Measurements from ENCODE around the gene TFCP2L1.

TFCP2L1 gene

DNA sequence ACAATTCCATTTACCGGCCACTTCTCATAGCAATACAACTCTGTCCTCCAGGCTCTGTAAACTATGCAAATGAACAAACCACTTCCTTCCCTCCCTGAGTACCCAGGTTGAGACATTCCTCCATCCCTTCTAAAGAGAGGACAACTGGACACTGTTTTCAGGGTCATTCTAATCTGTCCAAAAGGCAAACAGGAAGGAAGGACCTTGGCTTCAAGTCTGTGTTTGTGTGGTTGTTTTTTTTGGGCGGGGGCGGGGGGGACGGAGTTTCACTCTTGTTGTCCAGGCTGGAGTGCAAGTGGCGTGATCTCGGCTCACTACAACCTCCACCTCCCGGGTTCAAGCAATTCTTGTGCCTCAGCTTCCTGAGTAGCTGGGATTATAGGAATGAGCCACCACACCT is 3.3 kb downstream of the TFCP2L1 start:
- DNase-seq (ENCODE audit: extremely low read depth, insufficient read length): no peak
- Histone ChIP-seq H3K36me3 (ENCODE audit: control insufficient read depth, insufficient read depth, low read length) (no peaks in the 10 kb centered on the region), H3K4me3 (replicated peaks; ENCODE audit: low read depth, low read length) (no peak overlapping the region), H3K27me3 (replicated peaks; ENCODE audit: control insufficient read depth, insufficient read depth, low read length) (peaks cover 1% of the 10 kb centered on the region)
- no peak for TF ChIP-seq CTCF (IDR thresholded peaks at IDR 0.05; ENCODE audit: insufficient read depth, low read length, poor library complexity, severe bottlenecking)

DNA sequence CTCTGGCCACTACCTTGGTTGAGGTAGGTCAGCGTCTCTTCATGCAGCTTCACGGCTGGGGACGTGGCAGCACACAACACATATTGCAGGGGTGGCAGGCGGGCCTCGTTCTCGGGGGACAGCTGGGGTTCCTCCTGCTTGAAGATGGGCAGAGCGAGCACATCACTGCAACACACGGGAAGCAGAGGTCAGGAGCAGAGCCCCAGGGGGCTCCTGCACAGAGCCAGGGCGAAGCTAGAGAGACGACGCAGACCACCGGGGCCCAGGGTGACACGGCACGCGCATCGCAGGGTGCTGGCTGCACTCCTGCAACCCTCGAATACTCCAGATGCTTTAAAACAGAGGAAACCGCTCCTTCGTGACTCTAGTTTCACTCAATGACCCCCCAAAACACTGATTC is 3.9 kb downstream of the TFCP2L1 start:
- H3K27me3 ChIP-seq (replicated peaks; ENCODE audit: control insufficient read depth, insufficient read depth, low read length): peaks cover 1% of the 10 kb centered on the region
- no peak for DNase-seq (ENCODE audit: extremely low read depth, insufficient read length)
- no peak for TF ChIP-seq CTCF (IDR thresholded peaks at IDR 0.05; ENCODE audit: insufficient read depth, low read length, poor library complexity, severe bottlenecking)
- H3K36me3 ChIP-seq (ENCODE audit: control insufficient read depth, insufficient read depth, low read length): no peaks in the 10 kb centered on the region
- no peak overlapping the region for H3K4me3 ChIP-seq (replicated peaks; ENCODE audit: low read depth, low read length)

- Histone ChIP-seq H3K4me3 (replicated peaks; ENCODE audit: low read depth, low read length) (no peak overlapping the region), H3K36me3 (ENCODE audit: control insufficient read depth, insufficient read depth, low read length) (no peaks in the 10 kb centered on the region), H3K27me3 (replicated peaks; ENCODE audit: control insufficient read depth, insufficient read depth, low read length) (peaks cover 1% of the 10 kb centered on the region)
- no peak for TF ChIP-seq CTCF (IDR thresholded peaks at IDR 0.05; ENCODE audit: insufficient read depth, low read length, poor library complexity, severe bottlenecking)
- no peak for DNase-seq (ENCODE audit: extremely low read depth, insufficient read length)
Observed at GRCh38 chr2:121279476-121280220, 5.4 kb downstream of the TFCP2L1 start.

- H3K4me3 ChIP-seq (replicated peaks; ENCODE audit: low read depth, low read length): no peak overlapping the region
Observed at GRCh38 chr2:121276341-121276740, 8.7 kb downstream of the TFCP2L1 start.

GRCh38 chr2:121273116-121273515 is 11.9 kb downstream of the TFCP2L1 start:
- TF ChIP-seq CTCF (IDR thresholded peaks at IDR 0.05; ENCODE audit: insufficient read depth, low read length, poor library complexity, severe bottlenecking): no peak
- no peak for DNase-seq (ENCODE audit: extremely low read depth, insufficient read length)
- no peaks in the 10 kb centered on the region for H3K27me3 ChIP-seq (replicated peaks; ENCODE audit: control insufficient read depth, insufficient read depth, low read length)
- no peak overlapping the region for H3K4me3 ChIP-seq (replicated peaks; ENCODE audit: low read depth, low read length)
- no peaks in the 10 kb centered on the region for H3K36me3 ChIP-seq (ENCODE audit: control insufficient read depth, insufficient read depth, low read length)

More at GRCh38 chr2:121276341-121276740, 8.7 kb downstream of the TFCP2L1 start:
- no peak for DNase-seq (ENCODE audit: extremely low read depth, insufficient read length)
- Histone ChIP-seq H3K36me3 (ENCODE audit: control insufficient read depth, insufficient read depth, low read length) (no peaks in the 10 kb centered on the region), H3K27me3 (replicated peaks; ENCODE audit: control insufficient read depth, insufficient read depth, low read length) (peaks cover 1% of the 10 kb centered on the region)
- no peak for TF ChIP-seq CTCF (IDR thresholded peaks at IDR 0.05; ENCODE audit: insufficient read depth, low read length, poor library complexity, severe bottlenecking)
